GM19324 (cell line): Measurements from ENCODE around the gene TCOF1.

Source experiments
- ATAC-seq: cut with Tn5 transposase; IDR thresholded peaks from one replicate; pipeline ENCODE4 v1.9.1; 2021; ENCODE audit warnings: mild to moderate bottlenecking, moderate library complexity; ENCODE audit not compliant: unreplicated experiment, low FRiP score

Gene TCOF1

DNA sequence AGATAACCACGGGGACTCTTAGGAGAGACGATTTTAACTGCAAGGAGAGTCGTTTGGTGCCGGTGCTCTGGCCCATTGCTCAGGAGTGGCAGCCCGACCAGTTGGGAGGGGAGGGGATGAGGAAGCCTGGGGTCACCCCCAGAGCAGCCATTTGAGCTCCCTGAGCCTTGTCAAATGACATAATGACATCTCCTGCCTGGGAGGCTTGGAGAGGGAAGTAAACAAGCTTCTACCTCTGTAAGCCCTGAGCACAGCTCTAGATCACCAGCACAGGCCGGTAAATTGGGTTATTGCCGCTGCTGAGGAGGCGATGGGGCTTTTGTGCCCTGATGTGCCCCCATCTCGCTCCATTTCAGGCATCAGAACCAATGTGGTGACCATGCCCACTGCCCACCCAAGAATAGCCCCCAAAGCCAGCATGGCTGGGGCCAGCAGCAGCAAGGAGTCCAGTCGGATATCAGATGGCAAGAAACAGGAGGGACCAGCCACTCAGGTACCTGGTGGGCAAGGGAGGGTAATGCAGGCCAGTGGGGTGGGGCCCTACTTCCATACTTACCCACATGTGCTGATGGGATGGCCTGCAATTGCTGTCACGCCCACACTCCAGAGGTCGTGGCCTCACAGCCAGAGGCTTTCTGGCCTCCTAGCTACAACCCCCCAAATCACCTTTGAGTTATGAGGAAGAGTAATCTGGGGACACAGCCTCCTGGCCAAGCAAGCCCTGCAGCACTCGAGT lies 32.2 kb downstream of the TCOF1 start:
- no peak for ATAC-seq

DNA sequence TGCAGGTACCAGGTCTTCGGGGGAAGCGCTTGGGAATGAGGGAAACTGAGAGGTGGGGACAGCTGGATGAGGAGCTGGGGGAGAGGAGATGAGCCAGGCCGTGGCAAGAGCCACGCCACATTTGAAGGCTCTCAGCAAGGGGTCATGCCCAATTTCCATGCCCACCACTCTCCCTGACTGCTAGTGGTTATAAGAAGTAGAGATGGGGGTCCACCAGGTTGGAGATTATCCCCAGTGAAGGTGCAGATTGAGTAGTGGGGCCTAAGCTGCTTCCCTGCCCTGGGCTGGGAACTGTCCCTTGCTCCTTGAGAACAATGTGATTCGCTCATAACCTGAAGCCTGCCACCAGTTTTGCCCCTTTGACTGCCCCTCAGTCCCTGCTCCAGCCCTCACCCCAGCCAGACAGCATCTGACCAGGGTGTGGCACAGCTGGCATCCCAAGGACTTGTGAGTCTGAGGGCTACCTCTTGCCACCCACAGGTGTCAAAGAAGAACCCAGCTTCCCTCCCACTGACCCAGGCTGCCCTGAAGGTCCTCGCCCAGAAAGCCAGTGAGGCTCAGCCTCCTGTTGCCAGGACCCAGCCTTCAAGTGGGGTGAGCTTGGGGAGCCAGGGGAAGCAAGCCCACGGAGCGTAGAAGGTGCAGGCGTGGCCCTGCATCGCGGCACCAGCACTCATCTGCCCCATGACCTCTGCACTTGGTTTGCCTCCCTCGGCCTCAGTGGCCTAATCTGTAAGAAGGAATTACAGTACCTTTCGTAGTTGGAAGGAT lies 33.8 kb downstream of the TCOF1 start:
- ATAC-seq: no peak

DNA sequence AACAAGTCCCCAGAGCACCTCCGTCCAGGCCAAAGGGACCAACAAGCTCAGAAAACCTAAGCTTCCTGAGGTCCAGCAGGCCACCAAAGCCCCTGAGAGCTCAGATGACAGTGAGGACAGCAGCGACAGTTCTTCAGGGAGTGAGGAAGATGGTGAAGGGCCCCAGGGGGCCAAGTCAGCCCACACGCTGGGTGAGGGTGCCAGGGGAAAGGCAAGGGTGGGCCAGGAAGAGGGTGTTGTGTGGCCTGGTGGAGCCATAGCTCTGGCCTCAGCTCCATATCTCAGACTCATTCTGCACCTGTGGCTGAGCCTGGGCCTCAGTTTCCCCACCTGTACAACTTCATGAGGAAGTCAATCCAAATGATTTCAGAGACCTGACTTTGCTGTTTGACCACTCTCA lies 34.5 kb downstream of the TCOF1 start:
- no peak for ATAC-seq

DNA sequence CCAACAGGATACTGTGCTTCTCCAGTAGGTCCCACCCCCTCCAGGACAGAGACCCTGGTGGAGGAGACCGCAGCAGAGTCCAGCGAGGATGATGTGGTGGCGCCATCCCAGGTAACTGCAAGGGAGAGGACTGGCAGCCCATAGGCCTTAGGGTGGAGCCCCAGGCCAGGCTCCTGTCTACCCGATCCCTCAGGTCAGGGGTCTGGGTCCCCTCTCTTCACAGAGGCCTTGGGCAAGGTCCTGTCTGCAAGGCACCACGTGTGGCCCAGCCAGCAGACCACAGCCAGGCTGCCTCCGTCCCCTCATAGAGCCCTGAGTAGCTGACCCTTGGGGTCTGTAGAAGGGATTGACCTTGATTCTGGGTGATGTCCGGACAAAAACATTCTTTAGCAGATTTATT lies 35.2 kb downstream of the TCOF1 start:
- no peak for ATAC-seq

DNA sequence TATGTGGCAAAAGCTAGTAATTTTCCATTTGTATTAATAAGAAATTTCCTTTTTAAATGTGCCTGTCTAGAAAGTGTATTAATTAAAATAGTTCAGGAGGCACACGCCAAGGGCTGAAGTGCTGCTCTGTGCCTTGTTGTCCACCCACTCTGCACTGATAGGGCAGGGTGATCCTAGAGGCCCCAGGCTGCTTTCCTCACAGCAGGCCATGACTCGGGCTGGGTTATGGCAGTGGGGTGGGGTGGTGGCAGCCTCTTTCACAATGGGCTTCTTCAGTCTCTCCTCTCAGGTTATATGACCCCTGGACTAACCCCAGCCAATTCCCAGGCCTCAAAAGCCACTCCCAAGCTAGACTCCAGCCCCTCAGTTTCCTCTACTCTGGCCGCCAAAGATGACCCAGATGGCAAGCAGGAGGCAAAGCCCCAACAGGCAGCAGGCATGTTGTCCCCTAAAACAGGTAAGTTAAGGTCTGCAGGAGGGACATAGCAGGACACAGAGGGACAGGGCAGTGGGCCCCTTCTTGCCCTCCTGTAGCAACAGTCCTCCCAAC lies 35.7 kb downstream of the TCOF1 start:
- ATAC-seq: no peak

DNA sequence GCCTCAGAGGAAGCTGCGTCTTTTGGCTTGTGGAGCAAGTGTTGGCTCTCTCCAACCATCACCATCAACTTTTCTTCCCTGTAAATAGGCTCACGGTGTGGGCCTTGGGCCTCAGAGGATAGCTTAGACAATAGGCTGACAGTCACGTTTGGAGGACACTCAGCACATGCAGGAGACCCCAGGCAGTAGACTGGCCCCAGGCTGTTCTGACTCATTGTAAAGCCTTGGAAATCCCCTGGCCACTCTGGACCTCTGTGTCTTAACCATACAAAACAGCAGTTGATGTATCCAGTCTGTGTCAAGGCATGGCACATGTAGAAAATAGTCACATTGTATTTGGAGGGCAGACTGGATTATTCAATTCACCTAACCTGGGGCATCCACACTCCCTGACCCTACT lies 36.6 kb downstream of the TCOF1 start:
- ATAC-seq: no peak

DNA sequence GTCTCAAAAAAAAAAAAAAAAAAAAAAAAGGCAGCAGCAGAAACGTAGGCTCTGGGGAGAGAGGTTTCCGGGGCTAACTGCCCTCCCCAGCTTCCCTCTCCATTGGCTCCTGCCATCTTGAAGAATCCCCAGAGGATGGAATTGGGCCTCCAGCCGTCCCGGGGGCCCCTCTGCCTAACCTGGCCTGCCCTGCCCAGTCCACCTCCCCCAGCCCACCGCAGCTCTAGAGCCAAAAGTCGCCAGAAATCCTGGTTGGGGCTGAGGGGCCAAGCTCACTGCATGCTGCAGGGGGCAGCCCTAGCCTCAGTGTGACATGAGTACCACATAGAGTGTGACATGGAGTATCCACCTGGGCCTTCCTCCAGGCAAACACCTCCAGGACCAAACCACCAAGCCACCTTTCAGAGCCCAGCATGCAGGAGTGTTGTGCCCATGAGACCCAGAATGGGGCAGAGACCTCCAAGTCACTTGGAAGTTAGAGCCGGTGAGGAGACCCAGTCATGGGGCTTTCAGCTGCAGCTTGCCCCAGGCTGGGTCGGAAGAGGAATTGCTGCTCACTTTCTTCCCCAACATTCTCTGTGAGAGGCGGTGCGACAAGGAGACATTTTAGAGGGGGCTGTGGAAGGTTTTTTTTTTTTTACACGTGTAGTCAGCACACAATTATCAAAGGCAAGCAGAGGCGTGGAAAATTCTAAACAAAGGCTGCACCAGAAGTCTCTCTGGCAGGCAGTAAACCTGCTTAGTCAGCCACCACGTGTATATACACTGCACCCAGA lies 37.6 kb downstream of the TCOF1 start:
- ATAC-seq: no peak

DNA sequence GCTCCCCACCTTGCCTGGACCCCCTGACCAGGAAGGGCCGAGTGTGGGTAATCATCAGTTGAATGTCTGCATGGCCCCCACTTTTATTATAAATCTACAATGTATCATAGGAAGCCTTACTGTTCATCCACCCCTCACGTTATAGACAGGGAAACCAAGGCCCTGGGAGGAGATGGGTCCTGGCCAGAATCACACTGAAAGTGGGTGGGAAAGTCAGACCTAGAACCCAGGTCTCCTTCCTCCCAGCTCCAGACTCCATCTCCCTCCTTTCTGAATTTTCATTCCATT lies 38.1 kb downstream of the TCOF1 start:
- no peak for ATAC-seq

DNA sequence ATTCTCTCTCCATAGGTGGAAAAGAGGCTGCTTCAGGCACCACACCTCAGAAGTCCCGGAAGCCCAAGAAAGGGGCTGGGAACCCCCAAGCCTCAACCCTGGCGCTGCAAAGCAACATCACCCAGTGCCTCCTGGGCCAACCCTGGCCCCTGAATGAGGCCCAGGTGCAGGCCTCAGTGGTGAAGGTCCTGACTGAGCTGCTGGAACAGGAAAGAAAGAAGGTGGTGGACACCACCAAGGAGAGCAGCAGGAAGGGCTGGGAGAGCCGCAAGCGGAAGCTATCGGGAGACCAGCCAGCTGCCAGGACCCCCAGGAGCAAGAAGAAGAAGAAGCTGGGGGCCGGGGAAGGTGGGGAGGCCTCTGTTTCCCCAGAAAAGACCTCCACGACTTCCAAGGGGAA lies 38.8 kb downstream of the TCOF1 start:
- no peak for ATAC-seq

DNA sequence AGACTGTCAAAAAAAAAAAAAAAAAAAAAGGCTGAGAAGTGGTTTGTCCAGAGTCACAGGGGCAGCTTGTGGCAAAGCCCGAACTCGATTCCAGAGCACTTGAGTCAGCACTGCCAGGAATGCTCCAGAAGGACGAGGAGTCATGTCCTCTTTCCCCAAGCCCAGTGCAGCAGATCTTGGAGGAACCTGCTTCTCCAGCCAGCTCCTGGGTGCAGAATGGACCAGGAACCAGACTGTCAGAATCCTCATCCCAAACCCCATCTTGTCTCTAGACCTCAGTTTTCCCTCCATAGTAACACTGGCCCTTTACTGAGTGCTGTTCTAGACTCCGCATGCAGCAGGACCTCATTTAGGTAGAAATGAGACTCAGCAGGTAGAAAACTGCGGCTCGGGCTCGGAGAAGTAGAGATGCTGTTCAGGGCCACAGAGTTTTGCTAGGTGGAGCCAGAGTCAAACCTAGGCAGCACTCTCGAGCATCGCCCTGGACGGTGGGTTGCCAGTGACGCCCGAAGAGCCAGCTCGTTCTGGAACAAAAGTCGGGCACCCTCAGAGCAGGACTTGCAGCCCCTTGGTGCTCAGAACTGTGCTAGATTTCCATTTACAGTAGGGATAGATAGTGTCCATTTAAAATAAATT lies 39.8 kb downstream of the TCOF1 start:
- no peak for ATAC-seq

DNA sequence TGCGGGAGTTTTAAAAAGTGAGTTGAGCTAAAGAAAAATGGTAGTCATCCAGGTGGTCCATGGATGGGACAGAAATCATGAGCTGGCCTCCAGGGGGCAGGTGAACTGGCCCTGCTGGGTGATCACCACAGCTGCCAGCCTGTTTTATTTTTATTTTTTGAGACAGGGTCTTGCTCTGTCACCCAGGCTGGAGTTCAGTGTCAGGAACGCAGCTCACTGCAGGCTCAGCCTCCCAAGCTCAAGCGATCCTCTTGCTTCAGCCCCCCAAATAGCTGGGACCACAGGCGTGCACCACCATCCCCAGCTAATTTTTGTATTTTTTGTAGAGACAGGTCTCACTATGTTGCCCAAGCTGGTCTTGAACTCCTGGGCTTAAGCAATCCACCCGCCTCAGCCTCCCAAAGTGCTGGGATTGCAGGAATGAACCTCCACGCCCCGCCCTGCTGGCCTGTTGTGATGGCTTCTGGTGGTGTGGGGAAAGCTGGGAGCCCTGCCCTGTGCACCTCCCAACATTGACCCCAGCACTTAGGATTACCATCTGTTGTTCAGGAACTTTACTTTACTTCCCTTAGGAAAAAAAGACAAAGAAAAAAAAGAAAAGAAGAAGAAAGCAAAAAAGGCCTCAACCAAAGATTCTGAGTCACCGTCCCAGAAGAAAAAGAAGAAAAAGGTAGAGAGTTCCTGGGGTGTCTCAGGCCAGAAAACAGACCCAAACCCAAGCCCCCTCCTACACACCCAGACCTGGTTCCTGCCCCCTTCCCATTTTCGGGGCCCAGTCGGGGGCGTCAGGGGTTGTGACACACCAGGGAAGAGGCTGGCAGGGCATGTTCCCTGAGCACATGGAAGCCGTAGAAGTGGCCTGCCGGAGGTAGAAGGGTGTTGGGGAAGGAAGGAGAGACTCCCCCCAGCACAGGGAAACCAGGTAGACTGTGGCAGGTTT lies 40.6 kb downstream of the TCOF1 start:
- no peak for ATAC-seq

DNA sequence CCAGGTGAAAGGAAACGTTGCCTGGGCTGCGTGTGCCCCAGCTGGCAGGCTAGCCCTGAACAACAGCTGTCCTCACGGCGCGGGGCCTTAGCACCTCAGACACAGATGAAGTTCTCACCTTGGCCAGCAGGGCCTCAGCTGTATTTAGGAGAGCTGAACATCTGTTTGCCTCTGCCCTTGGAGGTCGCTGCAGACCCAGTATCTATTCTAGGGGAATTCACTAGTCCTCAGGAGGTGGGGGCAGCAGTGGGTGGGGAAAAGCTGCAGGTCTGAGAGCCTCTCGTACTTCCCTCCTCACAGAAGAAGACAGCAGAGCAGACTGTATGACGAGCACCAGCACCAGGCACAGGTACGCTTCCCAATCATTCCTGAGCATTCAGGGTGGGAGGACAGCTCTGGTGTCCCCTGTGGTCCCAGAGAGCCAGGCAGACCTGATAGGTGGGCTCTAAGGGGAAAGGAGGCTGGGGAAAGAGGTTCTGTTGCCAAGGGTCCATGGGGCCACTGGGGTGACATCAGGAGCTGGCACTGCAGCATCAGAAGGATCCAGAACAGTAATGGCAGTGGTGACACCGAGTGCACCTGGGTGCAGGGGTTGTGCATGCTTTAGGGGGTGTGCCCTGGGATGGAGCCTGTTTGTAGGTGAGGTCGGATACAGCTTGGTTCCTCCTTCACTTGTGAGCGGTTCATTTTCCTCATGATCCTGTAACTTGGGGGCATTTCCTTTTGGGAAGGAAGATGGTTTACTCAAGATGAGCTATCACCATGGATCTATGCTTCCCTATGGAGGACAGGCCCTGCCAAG lies 41.4 kb downstream of the TCOF1 start:
- ATAC-seq: no peak

DNA sequence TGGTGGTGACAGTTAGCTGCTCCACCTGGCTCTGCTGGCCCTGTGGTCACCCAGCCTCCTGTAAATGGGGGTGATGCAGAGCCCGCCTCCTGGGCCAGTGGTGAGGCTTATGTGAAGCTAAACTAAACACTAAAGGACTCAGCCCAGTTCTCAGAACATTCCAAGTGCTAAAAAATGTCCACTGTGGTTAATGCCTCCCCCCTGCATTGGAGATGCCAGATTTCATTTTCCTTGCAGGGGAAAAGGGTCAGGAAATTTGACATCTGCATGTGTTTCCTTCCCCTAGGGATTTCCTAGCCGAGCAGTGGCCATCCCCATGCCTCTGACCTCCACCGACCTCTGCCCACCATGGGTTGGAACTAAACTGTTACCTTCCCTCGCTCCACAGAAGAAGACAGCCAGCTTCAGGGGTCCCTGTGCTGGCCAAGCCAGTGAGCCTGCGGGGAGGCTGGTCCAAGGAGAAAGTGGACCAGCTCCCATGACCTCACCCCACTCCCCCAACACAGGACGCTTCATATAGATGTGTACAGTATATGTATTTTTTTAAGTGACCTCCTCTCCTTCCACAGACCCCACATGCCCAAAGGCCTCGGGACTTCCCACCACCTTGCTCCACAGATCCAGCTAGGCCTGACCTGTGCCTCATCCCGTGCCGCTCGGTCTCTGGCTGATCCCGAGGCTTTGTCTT lies 42.2 kb downstream of the TCOF1 start:
- ATAC-seq: no peak

DNA sequence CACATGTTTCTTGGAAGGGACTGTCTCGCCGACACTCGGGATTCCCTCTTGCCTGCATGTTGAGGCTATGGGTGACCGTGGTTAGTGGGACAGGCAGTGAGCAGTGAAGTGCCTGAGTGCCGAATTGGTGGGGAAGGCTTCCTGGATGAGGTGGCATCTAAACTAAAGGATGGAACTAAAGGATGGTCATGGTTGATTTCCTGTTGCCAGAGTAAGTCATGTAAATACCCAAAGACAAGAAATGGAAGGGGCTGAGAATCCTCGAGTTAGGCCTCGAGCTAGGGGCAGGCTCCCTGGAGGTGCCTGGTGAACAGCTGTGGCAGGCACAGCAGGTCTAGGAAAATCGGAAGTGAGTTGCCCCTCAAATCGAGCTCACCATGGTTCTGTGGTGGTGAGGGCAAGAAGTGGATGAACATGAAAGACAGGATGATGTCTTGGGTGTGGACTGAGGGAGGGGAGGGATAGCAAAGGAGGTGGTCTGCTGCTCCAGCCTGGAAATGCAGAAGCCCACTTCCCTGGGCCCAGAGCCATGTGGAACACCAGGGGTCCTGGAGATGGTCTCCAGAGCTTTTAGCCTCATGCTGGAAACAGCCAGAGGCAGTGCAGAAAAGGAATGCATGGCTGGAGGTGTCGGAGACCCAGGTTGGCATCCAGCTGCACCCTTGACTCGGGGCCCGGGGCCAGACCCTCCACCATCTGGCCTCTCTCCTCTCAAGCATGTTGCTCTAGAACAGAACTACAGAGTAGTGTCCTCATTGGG lies 43.0 kb downstream of the TCOF1 start:
- no peak for ATAC-seq

DNA sequence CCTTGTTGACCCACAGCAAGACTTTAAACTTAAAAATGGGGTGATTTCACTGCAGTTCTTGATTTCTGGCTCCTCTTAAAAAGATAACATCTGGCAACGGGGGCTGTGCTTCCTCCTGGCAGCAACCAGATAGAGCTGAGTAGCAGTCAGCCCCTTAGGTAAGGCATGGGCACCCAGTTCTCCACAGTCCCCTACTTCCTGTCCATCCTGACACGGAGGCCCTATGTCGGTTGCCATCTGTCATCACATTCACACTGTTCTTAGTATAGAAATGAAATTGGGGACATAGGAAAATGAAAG lies 43.5 kb downstream of the TCOF1 start:
- ATAC-seq: no peak

DNA sequence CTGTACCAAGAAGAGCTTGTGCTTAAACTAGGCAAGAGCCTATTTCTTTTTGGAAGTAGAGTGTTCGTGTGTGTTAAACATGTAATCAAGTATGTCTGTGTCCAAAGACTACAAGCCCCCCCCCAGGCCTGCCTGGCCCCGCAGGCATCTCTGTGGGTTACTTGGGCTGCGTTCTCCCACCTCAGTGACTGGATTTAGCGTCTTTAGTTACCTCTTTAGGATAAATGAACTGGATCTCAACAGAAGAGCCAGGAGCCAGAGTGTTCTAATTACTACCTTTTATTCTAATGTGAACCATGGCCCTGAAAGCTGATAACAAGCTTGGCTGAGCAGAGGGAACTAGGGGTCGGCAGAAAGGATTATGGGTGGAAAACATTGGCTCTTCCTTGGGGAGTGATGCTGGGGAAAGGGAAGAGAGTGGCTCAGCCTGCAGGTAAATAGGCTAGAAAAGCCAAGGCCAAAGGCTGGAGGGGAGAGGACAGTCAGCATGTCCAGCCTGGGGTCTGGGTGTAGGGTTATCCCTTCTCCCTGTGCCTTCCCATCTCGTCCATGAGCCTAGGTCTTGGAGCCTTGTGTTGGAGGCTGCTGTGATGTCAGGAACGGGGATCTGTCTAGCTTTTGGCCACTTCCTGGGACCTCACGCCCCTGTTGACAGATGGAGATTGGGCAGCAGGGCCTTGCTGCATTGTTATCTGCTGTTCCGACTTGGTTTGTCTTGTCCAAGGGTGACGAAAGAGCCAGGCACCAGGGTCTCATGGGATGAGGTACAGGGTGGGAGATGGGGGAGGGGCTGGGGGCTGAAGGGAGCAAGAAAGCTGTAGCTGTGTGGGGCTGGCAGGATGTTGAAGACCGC lies 44.1 kb downstream of the TCOF1 start:
- ATAC-seq: no peak

DNA sequence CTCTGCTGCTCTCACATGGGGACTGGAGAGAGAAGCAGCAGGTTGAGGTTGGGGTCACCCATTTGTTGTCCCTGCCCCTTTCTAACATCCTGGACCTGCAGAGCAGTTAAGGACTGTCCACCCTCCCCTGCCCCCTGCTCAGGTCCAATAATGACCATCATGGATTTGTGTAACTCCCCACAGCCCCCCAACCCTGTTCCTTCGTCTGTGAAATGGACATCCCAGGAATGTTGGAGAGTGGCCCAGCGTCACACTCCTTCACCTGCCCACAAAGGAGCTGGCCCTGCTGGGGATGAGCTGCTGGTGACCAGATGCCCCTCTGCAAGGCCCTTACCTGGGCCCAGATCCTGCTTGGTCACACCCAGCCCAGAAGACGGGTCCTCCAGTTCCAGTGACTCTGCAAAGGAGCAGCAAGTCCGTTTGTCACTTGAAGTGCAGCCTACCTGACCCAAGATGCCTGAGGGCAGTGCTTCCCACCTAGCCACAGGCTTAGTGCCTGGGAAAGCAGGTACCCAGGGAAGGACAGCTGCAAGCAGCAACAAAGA lies 44.8 kb downstream of the TCOF1 start:
- no peak for ATAC-seq
